ENCODE measurements around the gene RELL2. TPM values are rescaled to one million over a fixed set of nuclear protein-coding genes. Genes with fewer than 3 reads are reported as not detected.

Gene RELL2
- total RNA-seq, 2 experiments from 2014 or later = 26.8 to 27.3 TPM

GRCh38 chr5:141672841-141673813 lies 36.3 kb downstream of the RELL2 start:
- Mint-ChIP-seq H3K27ac (no peak overlapping the region), H3K9me3 (no peaks in the 10 kb centered on the region), H3K4me1 (no peaks in the 10 kb centered on the region), H3K27me3 (no peaks in the 10 kb centered on the region), H3K36me3 (no peaks in the 10 kb centered on the region), H3K4me3 (no peak overlapping the region)
- DNase-seq = no peak

GRCh38 chr5:141674747-141675146 lies 38.0 kb downstream of the RELL2 start:
- Mint-ChIP-seq H3K4me3 (no peak overlapping the region), H3K4me1 (no peaks in the 10 kb centered on the region), H3K27ac (no peak overlapping the region), H3K27me3 (no peaks in the 10 kb centered on the region), H3K9me3 (no peaks in the 10 kb centered on the region), H3K36me3 (no peaks in the 10 kb centered on the region)
- DNase-seq = no peak

- no peaks in the 10 kb centered on the region for H3K27me3 Mint-ChIP-seq
- no peak overlapping the region for H3K4me3 Mint-ChIP-seq
- no peak overlapping the region for H3K27ac Mint-ChIP-seq
- peaks cover 3% of the 10 kb centered on the region for H3K4me1 Mint-ChIP-seq
- H3K9me3 Mint-ChIP-seq = no peaks in the 10 kb centered on the region
- no peak for DNase-seq
- H3K36me3 Mint-ChIP-seq = no peaks in the 10 kb centered on the region
Measured at GRCh38 chr5:141675672-141676071, 38.9 kb downstream of the RELL2 start.

GRCh38 chr5:141677415-141677814 lies 40.6 kb downstream of the RELL2 start:
- Mint-ChIP-seq H3K27me3 (no peaks in the 10 kb centered on the region), H3K9me3 (no peaks in the 10 kb centered on the region), H3K4me1 (peaks cover 15% of the 10 kb centered on the region), H3K4me3 (no peak overlapping the region), H3K27ac (no peak overlapping the region), H3K36me3 (no peaks in the 10 kb centered on the region)
- no peak for DNase-seq

- Mint-ChIP-seq H3K36me3 (no peaks in the 10 kb centered on the region), H3K4me1 (peaks cover 27% of the 10 kb centered on the region), H3K4me3 (no peak overlapping the region), H3K27me3 (no peaks in the 10 kb centered on the region), H3K27ac (no peak overlapping the region), H3K9me3 (no peaks in the 10 kb centered on the region)
- no peak for DNase-seq
Measured at GRCh38 chr5:141680178-141680577, 43.4 kb downstream of the RELL2 start.

- H3K9me3 Mint-ChIP-seq = no peaks in the 10 kb centered on the region
- DNase-seq = no peak
- no peak overlapping the region for H3K27ac Mint-ChIP-seq
- no peaks in the 10 kb centered on the region for H3K27me3 Mint-ChIP-seq
- peaks cover 27% of the 10 kb centered on the region for H3K4me1 Mint-ChIP-seq
- no peaks in the 10 kb centered on the region for H3K36me3 Mint-ChIP-seq
- H3K4me3 Mint-ChIP-seq = peak overlapping the region; percentile 73
Measured at GRCh38 chr5:141680751-141681201, 44.0 kb downstream of the RELL2 start.

- peak overlapping the region; percentile 10 for H3K27ac Mint-ChIP-seq
- H3K36me3 Mint-ChIP-seq = no peaks in the 10 kb centered on the region
- peak overlapping the region; percentile 73 for H3K4me3 Mint-ChIP-seq
- peaks cover 27% of the 10 kb centered on the region for H3K4me1 Mint-ChIP-seq
- DNase-seq = no peak
- H3K9me3 Mint-ChIP-seq = no peaks in the 10 kb centered on the region
- H3K27me3 Mint-ChIP-seq = no peaks in the 10 kb centered on the region
Measured at GRCh38 chr5:141681295-141681694, 44.5 kb downstream of the RELL2 start.

GRCh38 chr5:141681695-141682641 lies 45.2 kb downstream of the RELL2 start, which contains the start of gene ARAP3:
Gene ARAP3, minus strand, starts transcription at chr5:141682230. Its CDS starts 1,744 bp downstream, at chr5:141680486.
- peak; percentile 50 for DNase-seq
- peaks cover 27% of the 10 kb centered on the region for H3K4me1 Mint-ChIP-seq
- H3K27ac Mint-ChIP-seq = peak within 1 kb of the TSS; percentile 67
- no peaks in the 10 kb centered on the region for H3K9me3 Mint-ChIP-seq
- no peaks in the 10 kb centered on the region for H3K27me3 Mint-ChIP-seq
- no peaks in the 10 kb centered on the region for H3K36me3 Mint-ChIP-seq
- H3K4me3 Mint-ChIP-seq = peak within 1 kb of the TSS; percentile 76

- no peaks in the 10 kb centered on the region for H3K27me3 Mint-ChIP-seq
- H3K9me3 Mint-ChIP-seq = no peaks in the 10 kb centered on the region
- no peak overlapping the region for H3K27ac Mint-ChIP-seq
- H3K4me3 Mint-ChIP-seq = peak overlapping the region; percentile 46
- H3K4me1 Mint-ChIP-seq = peaks cover 27% of the 10 kb centered on the region
- no peaks in the 10 kb centered on the region for H3K36me3 Mint-ChIP-seq
- DNase-seq = no peak
Measured at GRCh38 chr5:141683596-141684141, 46.9 kb downstream of the RELL2 start.

- Mint-ChIP-seq H3K27ac (no peak overlapping the region), H3K9me3 (no peaks in the 10 kb centered on the region), H3K27me3 (no peaks in the 10 kb centered on the region), H3K36me3 (no peaks in the 10 kb centered on the region), H3K4me3 (no peak overlapping the region), H3K4me1 (peaks cover 26% of the 10 kb centered on the region)
- DNase-seq = no peak
Measured at GRCh38 chr5:141685591-141685990, 48.8 kb downstream of the RELL2 start.

- H3K27me3 Mint-ChIP-seq = no peaks in the 10 kb centered on the region
- H3K4me3 Mint-ChIP-seq = no peak overlapping the region
- H3K36me3 Mint-ChIP-seq = no peaks in the 10 kb centered on the region
- no peak overlapping the region for H3K27ac Mint-ChIP-seq
- peaks cover 15% of the 10 kb centered on the region for H3K4me1 Mint-ChIP-seq
- DNase-seq = no peak
- H3K9me3 Mint-ChIP-seq = no peaks in the 10 kb centered on the region
Measured at GRCh38 chr5:141686648-141687416, 50.0 kb downstream of the RELL2 start.

All from activated naive CD8-positive, alpha-beta T cell treated with anti-CD3 and anti-CD28 coated beads for 36 hours (primary cell).